ENCODE data around the gene ZSCAN30.

ZSCAN30 gene

GRCh38 chr18:35290094-35290735 is at the start of gene ZSCAN30:
TSS of gene ZSCAN30 (minus strand) at chr18:35290229. CDS start at chr18:35264352, 25,877 bp downstream.
- in situ Hi-C loops (cut with MboI; ENCODE audit: low sequenced_read_pairs, unreplicated experiment): no loop called here

DNA sequence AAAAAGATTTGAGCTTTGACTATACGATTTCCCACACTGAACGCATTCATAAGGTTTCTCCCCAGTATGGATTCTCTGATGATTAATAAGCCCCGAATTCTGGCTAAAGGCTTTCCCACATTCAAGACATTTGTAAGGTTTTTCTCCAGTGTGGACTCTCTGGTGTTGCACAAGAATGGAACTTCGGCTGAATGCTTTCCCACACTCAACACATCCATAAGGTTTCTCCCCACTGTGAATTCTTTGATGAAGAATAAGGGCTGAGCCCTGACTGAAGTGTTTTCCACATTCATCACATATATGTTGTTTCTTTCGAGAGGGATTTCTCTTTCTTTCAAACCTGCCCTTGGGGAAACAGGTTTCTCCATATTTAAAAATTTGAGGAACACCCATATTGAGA is 47.3 kb upstream of the ZSCAN30 start:
- no peak for DNase-seq (ENCODE audit: low spot score)

More at GRCh38 chr18:35290094-35290735, at the start of gene ZSCAN30:
- peak; percentile 92 for DNase-seq (ENCODE audit: low spot score)
- no peak for TF ChIP-seq CTCF (IDR thresholded peaks at IDR 0.05; ENCODE audit: borderline replicate concordance, control extremely low read depth, extremely low read depth, insufficient read depth, missing control alignments)

DNA sequence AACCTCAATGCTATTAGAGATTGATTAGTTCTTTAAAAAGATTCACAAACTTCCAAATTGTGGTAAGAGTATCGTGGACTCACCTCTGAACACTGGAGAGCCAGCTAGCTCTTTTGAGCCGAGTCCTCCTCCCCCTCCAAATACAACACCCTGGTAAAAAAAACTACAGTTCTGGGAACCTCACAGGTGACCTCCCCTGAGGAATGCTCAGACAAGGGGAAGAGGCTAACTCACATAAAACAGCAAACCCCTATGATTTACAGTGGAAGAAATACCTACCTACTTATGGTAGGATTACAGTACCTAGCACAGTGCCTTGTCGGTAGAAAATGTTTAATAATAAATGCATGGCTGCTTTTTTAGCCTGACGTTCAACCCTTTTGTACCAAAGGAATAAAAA is 45.8 kb upstream of the ZSCAN30 start:
- no peak for DNase-seq (ENCODE audit: low spot score)
- in situ Hi-C loops (cut with MboI; ENCODE audit: low sequenced_read_pairs, unreplicated experiment): no loop called here
- no peak for TF ChIP-seq CTCF (IDR thresholded peaks at IDR 0.05; ENCODE audit: borderline replicate concordance, control extremely low read depth, extremely low read depth, insufficient read depth, missing control alignments)

More for the DNA sequence above, 47.3 kb upstream of the ZSCAN30 start:
- in situ Hi-C loops (cut with MboI; ENCODE audit: low sequenced_read_pairs, unreplicated experiment): no loop called here
- TF ChIP-seq CTCF (IDR thresholded peaks at IDR 0.05; ENCODE audit: borderline replicate concordance, control extremely low read depth, extremely low read depth, insufficient read depth, missing control alignments): no peak

GRCh38 chr18:35334821-35335220 is 44.8 kb upstream of the ZSCAN30 start:
- in situ Hi-C loops (cut with MboI; ENCODE audit: low sequenced_read_pairs, unreplicated experiment): no loop called here
- no peak for TF ChIP-seq CTCF (IDR thresholded peaks at IDR 0.05; ENCODE audit: borderline replicate concordance, control extremely low read depth, extremely low read depth, insufficient read depth, missing control alignments)
- no peak for DNase-seq (ENCODE audit: low spot score)

DNA sequence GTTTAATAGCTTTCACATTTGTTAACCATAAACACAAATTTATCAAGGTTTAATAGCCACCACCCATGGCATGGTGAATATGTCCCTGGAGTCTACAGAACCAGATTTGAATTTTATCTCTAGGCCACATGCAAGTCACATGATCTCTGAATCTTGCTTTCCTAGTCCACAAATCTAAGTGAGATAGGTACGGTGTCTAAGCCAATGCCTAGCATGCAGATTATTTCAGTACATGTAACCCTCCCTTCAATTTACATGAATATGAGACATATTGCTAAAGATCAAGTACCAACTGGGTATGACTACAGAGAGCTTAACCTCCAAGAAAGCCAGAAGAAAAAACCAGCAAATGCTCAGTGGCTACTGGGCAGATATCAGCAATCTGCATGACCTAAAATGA is 44.2 kb upstream of the ZSCAN30 start:
- in situ Hi-C loops (cut with MboI; ENCODE audit: low sequenced_read_pairs, unreplicated experiment): no loop called here
- no peak for DNase-seq (ENCODE audit: low spot score)
- no peak for TF ChIP-seq CTCF (IDR thresholded peaks at IDR 0.05; ENCODE audit: borderline replicate concordance, control extremely low read depth, extremely low read depth, insufficient read depth, missing control alignments)

GRCh38 chr18:35331367-35332087 is 41.5 kb upstream of the ZSCAN30 start:
- TF ChIP-seq CTCF (IDR thresholded peaks at IDR 0.05; ENCODE audit: borderline replicate concordance, control extremely low read depth, extremely low read depth, insufficient read depth, missing control alignments): no peak
- no peak for DNase-seq (ENCODE audit: low spot score)
- in situ Hi-C loops (cut with MboI; ENCODE audit: low sequenced_read_pairs, unreplicated experiment): no loop called here
